GM12864 (cell line): Measurements from ENCODE around the gene LHFPL4.
"Not testable (repeated sequence)": the region's sequence is repeated elsewhere in the genome, so short reads cannot be mapped to it uniquely, and the experiment has no call there.

ENCODE experiments used
- DNase-seq: peaks from one replicate; pipeline ENCODE4 v3.0.0-alpha.2; 2011; ENCODE audit warnings: low read depth
- H3K4me3 ChIP-seq: 2 replicates; pipeline ENCODE4 v1.5.1; 2011; ENCODE audit warnings: mild to moderate bottlenecking, low read depth, low read length, control low read depth
- TF ChIP-seq, protein P1 (sequence below): IDR thresholded peaks from 2 replicates; pipeline ENCODE4 v1.5.1; 2011; ENCODE audit warnings: low read depth, mild to moderate bottlenecking, moderate library complexity, low read length, control low read depth, inconsistent platforms; ENCODE audit errors: missing control alignments

Gene LHFPL4

DNA sequence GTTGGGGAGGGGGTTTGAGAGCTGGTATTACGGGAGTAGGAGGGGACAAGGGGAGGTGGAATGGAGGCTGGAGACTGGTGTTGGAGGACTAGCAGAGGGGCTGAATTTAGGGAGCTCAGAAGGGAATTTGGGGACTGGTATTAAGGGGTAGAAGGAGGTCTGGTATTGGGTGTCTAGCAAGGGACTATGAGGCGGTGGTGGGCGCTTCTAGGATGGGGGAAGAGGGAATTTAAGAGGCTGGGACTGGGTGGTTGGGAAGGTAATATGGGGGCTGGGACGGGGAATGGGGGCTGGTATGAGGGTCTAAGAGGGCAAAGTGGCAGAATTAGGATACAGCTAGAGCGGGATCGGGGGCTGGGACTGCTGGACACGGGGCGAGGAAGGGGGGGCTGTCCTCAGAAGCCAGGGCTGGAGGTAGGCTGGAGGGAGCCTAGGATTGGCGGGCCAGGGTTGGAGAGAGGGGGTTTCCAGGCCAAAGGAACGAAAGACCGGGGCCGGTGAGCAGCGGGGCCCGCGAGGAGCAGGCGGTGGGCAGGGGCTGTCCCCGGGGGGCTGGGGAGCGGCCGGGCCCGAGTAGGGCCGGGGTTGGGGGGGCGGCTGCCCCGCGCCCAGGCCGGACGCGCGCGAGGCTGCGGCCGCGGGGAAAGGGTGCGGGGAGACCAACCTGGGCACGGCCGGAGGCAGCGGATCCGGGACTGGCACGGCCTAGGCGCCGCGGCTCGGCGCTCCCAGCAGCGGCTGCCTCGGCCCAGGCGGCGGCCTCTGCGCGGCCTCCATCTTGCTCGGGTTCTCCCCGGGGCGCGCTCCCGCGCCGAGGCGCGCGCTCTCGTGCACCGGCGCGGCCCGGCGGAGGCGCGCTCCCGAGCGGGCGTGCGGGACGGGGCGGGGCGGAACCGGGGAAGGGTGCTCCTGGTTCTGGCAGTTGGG, at the start of gene LHFPL4:
LHFPL4 (minus strand) TSS at position 802 of the 927 bp plus-strand sequence. CDS start 1,143 bp downstream, outside the sequence.
- TF ChIP-seq, protein P1, sequence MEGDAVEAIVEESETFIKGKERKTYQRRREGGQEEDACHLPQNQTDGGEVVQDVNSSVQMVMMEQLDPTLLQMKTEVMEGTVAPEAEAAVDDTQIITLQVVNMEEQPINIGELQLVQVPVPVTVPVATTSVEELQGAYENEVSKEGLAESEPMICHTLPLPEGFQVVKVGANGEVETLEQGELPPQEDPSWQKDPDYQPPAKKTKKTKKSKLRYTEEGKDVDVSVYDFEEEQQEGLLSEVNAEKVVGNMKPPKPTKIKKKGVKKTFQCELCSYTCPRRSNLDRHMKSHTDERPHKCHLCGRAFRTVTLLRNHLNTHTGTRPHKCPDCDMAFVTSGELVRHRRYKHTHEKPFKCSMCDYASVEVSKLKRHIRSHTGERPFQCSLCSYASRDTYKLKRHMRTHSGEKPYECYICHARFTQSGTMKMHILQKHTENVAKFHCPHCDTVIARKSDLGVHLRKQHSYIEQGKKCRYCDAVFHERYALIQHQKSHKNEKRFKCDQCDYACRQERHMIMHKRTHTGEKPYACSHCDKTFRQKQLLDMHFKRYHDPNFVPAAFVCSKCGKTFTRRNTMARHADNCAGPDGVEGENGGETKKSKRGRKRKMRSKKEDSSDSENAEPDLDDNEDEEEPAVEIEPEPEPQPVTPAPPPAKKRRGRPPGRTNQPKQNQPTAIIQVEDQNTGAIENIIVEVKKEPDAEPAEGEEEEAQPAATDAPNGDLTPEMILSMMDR = no peak
- no peak for DNase-seq
- H3K4me3 ChIP-seq = no peak within 1 kb of the TSS

DNA sequence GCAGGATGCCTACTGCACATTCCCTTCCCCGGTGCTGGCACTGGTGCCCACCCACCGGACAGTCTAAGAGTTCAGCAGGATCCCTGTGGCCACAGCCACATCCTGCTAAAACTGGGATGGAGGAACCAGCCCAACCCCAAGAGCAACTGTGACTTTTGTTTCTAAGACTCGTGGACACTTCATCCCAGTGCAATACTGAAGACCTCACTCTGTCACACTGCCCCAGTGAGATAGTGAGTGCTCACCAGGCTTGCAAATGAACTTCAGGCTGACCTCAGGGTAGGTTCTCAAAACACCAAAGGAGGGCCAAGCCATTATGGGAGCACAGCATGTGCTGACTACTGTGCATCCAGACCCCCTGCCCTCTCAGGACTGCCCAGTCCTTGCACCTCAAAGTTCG, 49.0 kb upstream of the LHFPL4 start:
- TF ChIP-seq, protein P1 = no peak
- no peak overlapping the region for H3K4me3 ChIP-seq
- DNase-seq = no peak

DNA sequence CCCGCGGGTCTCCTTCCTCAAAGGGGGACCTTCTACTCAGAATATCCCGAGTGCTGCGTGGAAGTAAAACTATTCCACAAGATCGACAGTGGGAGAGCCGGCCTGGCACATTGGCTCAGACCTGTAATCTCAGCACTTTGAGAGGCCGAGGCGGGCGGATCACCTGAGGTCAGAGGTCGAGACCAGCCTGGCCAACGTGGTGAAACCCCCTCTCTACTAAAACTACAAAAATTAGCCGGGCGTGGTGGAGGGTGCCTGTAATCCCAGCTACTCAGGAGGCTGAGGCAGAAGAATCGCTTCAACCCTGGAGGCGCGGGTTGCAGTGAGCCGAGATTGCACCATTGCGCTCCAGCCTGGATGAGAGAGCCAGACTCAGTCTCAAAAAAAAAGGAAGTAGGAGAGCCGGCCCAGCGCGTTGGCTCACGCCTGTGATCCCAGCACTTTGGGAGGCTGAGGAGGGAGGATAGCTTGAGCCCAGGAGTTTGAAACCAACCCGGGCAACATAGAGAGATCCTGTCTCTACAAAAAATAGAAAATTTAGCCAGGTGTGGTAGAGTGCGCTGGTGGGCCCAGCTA, 47.5 kb upstream of the LHFPL4 start:
- not testable (repeated sequence) for H3K4me3 ChIP-seq, DNase-seq

DNA sequence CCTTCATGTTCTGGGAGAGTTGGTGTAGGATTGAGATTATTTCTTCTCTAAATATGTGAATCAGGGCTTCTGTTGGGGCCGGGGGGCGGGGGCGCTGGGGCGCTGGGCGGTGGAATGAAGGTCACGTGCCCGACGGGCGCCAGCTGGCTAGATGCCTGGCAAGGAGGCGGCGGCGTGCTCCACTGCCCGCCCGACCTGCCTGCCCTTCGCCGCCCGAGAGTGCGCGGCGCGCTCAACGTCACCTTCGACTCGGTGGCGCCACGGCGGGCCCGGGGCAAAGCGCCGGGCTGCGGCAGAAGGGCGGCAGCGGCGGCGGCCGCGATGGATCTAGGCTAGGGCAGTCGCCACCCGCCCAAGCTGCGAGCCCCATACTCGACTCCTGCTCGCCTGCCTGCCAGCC, 47.0 kb upstream of the LHFPL4 start:
- DNase-seq = no peak
- TF ChIP-seq, protein P1 = no peak
- H3K4me3 ChIP-seq = no peak overlapping the region

DNA sequence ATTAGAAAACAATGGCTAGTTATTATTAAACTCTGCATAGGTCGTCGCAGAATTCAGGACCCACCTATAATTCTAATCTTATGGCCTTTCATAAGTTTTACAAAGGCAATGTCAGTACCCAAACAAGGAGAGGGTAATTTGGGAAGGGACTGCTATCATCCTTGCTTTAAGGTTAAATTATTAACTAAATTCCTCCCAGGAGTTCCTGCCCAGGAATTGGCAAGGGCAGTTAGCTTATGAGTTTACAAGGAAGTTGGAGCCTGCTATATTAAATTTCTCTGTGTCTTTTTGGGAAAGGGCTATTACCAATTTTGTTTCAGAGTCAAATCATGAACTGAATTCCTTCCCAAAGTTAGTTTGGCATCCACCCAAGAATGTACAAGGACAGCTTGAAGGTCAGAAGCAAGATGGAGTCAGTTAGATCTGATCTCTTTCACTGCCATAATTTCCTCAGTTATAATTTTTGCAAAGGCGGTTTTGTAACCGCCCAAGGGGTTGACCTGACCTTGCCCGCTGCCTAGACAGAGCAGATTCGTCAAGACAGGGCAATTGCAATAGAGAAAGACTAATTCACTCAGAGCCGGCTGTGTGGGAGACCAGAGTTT, 45.3 kb upstream of the LHFPL4 start:
- no peak overlapping the region for H3K4me3 ChIP-seq
- TF ChIP-seq, protein P1 = no peak
- no peak for DNase-seq

DNA sequence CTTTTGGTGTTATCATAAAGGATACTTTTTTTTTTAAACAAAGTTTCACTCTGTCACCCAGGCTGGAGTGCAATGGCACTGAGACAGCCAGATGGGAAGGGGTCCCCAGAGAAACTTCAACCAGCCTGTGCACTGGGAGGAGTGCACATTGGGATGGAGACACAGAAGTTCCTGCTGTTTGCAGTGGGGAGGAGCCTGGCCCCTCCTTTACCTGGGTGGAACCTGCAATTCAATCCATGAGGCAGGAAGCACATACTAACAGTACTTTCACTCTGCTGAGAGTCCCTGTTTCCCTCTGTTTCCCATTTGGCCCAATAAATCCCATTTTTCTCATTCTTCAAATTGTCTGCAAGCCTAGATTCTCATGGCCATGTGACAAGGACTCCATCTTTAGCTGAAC, 42.3 kb upstream of the LHFPL4 start:
- no peak overlapping the region for H3K4me3 ChIP-seq
- TF ChIP-seq, protein P1 = no peak
- DNase-seq = no peak

DNA sequence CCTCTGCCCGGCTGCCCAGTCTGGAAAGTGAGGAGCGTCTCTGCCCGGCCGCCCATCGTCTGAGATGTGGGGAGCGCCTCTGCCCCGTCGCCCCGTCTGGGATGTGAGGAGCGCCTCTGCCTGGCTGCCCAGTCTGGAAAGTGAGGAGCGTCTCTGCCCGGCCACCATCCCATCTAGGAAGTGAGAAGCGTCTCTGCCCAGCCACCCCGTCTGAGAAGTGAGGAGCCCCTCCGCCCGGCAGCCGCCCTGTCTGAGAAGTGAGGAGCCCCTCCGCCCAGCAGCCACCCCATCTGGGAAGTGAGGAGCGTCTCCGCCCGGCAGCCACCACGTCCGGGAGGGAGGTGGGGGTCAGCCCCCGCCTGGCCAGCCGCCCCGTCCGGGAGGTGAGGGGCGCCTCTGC, 38.2 kb upstream of the LHFPL4 start:
- H3K4me3 ChIP-seq, DNase-seq: not testable (repeated sequence)
